NK-92 treated with Interleukin-12 subunit alpha and Interleukin-12 subunit beta, amount 100 ng/mL, for 24 hours (cell line): ENCODE results near the gene NR4A3.
"Not testable (repeated sequence)": the region's sequence is repeated elsewhere in the genome, so short reads cannot be mapped to it uniquely, and the experiment has no call there.

Source experiments
- DNase-seq: peaks from one replicate; lab custom pipeline; 2025; lab: John Stamatoyannopoulos, UW

Gene NR4A3

GRCh38 chr9:99821396-99822108 is at the start of gene NR4A3:
Gene NR4A3, plus strand, starts transcription at chr9:99821885. Its CDS starts 6,158 bp downstream, at chr9:99828043.
- peak; percentile 82 for DNase-seq

- no peak for DNase-seq
Observed at GRCh38 chr9:99773468-99774138, 48.1 kb upstream of the NR4A3 start.

- peak; percentile 33 for DNase-seq
Observed at GRCh38 chr9:99778308-99778707, 43.4 kb upstream of the NR4A3 start.

- no peak for DNase-seq
Observed at GRCh38 chr9:99778836-99779235, 42.8 kb upstream of the NR4A3 start.

GRCh38 chr9:99779277-99779676 is 42.4 kb upstream of the NR4A3 start:
- no peak for DNase-seq

DNA sequence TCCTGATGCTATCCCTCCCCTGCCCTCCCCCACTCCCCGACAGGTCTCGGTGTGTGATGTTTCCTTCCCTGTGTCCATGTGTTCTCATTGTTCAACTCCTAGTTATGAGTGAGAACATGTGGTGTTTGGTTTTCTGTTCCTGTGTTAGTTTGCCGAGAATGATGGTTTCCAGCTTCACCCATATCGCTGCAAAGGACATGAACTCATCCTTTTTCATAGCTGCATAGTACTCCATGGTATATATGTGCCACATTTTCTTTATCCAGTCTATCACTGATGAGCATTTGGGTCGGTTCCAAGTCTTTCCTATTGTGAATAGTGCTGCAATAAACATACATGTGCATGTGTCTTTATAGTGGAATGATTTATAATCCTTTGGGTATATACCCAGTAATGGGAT is 39.3 kb upstream of the NR4A3 start:
- DNase-seq, result not testable (repeated sequence)

DNA sequence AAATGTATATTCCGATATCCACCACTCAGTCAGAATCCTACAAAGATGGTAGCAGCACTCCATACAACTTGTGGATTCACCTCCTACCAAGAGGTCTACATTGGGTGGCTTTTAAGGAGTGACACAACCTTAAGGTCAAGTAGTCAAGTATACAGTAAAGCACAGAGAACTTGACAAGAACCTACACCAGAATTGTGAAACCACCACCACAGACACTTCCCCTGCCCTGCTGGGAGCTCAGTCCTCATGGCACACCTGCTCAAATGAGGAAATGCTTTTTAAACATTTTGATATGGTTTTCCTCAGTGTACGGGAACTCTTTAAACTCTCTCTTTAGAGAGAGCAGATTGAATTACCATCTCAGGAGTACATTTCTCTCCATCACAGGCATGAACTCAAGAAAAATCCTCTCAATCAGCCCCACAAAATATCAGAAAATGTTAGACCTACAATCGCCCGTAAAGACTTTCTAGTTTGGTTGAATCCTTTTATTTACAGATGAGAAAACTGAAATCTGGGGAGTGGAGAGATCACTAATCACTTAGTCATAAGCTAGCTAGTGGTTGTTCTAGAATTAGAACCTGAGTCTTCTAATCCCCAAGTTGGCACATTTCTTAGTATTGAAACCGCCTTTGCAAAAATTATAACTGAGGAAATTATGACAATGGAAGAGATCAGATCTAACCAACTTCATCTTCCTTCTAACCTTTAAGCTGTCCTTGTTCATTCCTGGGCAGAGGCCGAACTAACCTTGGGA is 38.5 kb upstream of the NR4A3 start:
- no peak for DNase-seq

DNA sequence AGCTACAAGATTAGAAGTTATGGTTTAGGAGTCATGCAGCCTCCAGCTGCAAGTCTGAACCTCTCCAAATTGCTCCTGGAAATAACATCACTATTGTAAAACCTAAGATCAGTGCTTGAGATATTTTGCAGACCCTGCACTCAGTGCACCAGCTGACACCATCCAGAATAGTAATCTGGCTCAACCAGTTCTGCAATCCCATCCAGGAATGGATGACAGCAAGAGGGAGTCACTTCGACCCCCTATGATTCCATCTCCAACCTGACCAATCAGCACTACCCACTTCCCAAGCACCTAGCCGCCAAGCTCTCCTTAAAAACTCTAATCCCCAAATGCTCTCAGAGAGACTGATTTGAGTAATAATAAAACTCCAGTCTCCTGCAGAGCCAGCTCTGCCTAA is 37.9 kb upstream of the NR4A3 start:
- no peak for DNase-seq

DNA sequence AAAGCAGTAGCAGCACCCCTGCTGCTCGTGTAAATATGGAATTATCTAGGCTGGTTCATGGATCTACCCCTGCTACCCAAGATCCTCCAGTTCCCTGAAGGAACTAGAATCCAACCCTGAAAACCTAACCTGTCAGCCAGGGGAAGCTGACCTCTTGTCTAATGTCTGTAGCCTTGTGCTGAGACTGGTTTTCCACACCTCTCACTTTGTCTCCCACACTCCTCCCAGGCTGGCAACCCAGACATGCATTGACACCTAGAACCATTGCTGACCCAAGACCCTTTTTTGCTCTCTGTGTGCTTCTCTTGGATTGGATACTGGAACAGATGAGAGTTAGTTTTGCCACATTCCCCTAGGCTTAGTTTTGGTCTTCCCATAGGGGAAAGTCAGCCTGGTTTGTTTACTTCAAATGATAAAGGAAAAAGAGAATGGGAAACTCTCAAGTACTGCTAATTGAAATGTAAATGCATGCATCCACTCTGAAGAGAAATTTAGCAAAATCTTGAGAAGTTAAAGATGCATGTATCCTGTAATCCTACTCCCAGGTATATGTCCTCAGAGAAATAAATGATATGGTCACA is 36.6 kb upstream of the NR4A3 start:
- DNase-seq, result no peak

GRCh38 chr9:99787556-99787955 is 34.1 kb upstream of the NR4A3 start:
- DNase-seq, result no peak

- no peak for DNase-seq
Observed at GRCh38 chr9:99793528-99793927, 28.2 kb upstream of the NR4A3 start.

DNA sequence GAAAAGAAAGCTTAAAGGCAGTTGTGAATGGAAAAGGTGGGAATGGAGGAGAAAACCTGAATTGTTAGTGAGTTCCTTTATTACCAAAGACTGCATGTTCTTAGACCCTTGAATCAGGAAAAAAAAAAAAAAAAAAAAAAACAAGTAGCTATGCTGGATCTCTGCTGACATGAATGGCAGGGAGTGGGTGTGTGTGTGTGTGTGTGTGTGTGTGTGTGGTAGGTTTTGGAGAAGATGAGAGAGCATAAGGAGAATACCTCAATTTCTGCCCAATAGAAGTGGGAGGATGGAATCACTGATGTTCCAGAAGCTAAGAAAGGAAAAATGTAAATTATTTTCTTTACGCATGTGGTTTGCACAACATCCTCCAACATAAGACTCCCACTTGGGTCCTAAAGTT is 25.5 kb upstream of the NR4A3 start:
- DNase-seq, result no peak

- no peak for DNase-seq
Observed at GRCh38 chr9:99801775-99802174, 19.9 kb upstream of the NR4A3 start.

GRCh38 chr9:99803694-99804093 is 18.0 kb upstream of the NR4A3 start:
- no peak for DNase-seq

DNA sequence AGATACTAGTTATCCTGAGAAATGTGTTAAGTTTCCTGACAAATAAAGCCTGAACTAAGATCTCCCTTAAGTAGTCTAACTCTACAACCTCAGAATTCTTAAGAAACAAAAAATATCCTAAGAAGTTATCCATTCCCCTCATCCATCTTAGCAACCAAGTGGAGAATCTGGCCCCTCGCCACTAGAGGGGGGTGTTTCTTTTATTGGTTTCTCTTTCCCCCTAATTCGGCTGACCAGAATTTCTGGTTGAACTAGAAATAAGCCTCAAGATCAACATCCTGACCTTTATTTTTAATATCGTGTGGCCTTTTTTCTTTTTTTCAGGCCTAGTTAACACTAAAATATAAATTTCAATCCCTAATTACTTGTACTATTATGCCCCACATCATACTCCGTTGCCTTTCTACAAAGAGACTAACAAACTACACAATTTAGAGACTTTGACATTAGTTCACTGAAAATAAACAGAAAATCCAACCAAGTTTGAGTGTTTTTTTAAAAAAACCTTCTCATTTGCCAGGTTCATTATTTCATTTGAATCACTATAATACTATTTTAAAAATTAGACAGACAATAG is 14.3 kb upstream of the NR4A3 start:
- peak; percentile 15 for DNase-seq

GRCh38 chr9:99807956-99808355 is 13.7 kb upstream of the NR4A3 start:
- no peak for DNase-seq

GRCh38 chr9:99808454-99808853 is 13.2 kb upstream of the NR4A3 start:
- DNase-seq, result no peak

- DNase-seq, result no peak
Observed at GRCh38 chr9:99809586-99810319, 11.9 kb upstream of the NR4A3 start.

DNA sequence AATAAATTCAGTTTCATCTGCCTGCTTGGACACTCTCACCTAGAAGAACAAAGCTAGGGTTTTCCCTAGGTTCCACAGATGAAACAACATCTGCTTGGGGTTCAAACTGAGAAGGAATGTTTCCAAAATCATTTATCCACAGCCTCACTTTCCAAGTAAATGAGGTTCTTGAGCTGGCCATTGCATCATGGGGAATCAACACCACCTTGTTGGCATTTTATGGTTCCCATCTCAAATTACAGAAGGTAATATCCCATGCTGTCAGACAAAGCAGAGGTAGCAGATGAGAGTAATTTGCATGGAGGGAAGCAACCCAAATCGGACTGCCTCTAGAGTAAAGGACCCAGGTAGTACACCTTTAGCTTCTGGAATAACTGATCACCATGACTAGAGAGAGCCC is 10.5 kb upstream of the NR4A3 start:
- DNase-seq, result no peak

GRCh38 chr9:99811598-99812383 is 9.9 kb upstream of the NR4A3 start:
- no peak for DNase-seq

DNA sequence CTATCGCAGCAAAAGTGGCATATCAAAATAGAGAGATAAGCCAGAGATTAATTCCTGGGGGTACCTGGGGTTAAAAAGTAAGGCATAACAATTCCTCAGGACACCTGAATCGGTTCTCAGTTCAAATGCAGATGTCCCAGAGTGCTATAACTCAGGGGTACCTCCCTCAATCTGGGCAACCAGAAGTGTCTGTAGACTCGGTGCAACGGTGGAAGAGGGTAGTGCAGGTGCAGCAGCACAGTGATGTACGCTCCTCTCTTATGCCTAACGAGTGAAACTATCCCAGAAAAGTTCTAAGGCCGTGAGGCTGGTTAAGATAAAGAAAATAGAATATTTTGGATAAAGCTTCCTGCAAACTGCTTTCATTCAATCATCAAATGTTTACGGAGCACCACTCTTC is 7.9 kb upstream of the NR4A3 start:
- no peak for DNase-seq
